GM18873 (cell line): ENCODE results near the gene COL4A6.

Source experiments
- ATAC-seq: cut with Tn5 transposase; IDR thresholded peaks from one replicate; pipeline ENCODE4 v1.9.1; 2021; ENCODE audit warnings: mild to moderate bottlenecking, moderate library complexity, moderate number of reproducible peaks; ENCODE audit not compliant: unreplicated experiment, low FRiP score

Gene COL4A6

DNA sequence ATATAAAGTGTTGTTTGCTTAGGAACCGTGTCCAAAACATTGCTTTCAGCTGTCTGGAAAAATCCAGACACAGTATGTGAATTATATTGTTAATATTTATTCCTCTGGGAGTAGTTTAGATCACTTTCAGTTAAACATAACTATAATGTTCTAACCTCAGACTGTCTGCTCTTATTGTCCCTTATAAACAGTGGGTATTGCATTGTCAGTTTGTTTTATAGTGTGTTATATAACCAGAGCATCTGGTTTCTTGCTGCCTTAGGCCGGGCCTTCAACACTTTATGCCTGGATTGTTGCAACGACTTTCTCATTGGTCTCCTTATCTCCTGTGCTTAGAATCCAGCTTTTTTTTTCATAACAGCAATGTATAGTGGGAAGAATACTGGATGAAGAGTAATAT is 320.2 kb downstream of the COL4A6 start:
- ATAC-seq = no peak

- ATAC-seq = no peak
These were observed 323.7 kb downstream of the COL4A6 start for GRCh38 chrX:108114541-108114940.
